Stimulated activated naive CD4-positive, alpha-beta T cell treated with Interleukin-2 at 50 U/mL for 16 hours (primary cell): ENCODE measurements around the gene RPN2.
"Not testable (repeated sequence)": the region's sequence is repeated elsewhere in the genome, so short reads cannot be mapped to it uniquely, and the experiment has no call there.

Experiments
- DNase-seq: peaks from one replicate; lab custom pipeline; 2025; lab: John Stamatoyannopoulos, UW

RPN2 gene

GRCh38 chr20:37178839-37179682 is at the start of gene RPN2, which contains the start of gene MROH8:
Gene RPN2 (plus strand): TSS chr20:37179330. CDS start chr20:37179357, 27 bp downstream.
Gene MROH8 (minus strand): TSS chr20:37179548.
- DNase-seq: peak; percentile 94

- no peak for DNase-seq
Measured at GRCh38 chr20:37131486-37131885, 47.6 kb upstream of the RPN2 start.

- DNase-seq: no peak
Measured at GRCh38 chr20:37133952-37134351, 45.2 kb upstream of the RPN2 start.

- no peak for DNase-seq
Measured at GRCh38 chr20:37137547-37137946, 41.6 kb upstream of the RPN2 start.

- no peak for DNase-seq
Measured at GRCh38 chr20:37142708-37143107, 36.4 kb upstream of the RPN2 start.

- no peak for DNase-seq
Measured at GRCh38 chr20:37144856-37145404, 34.2 kb upstream of the RPN2 start.

- no peak for DNase-seq
Measured at GRCh38 chr20:37147250-37147649, 31.9 kb upstream of the RPN2 start.

GRCh38 chr20:37150864-37151263 is 28.3 kb upstream of the RPN2 start:
- not testable (repeated sequence) for DNase-seq

GRCh38 chr20:37151529-37151928 is 27.6 kb upstream of the RPN2 start:
- no peak for DNase-seq

GRCh38 chr20:37152284-37152683 is 26.8 kb upstream of the RPN2 start:
- DNase-seq: no peak

GRCh38 chr20:37154684-37155298 is 24.3 kb upstream of the RPN2 start:
- no peak for DNase-seq

GRCh38 chr20:37155987-37156386 is 23.1 kb upstream of the RPN2 start:
- no peak for DNase-seq

- DNase-seq: no peak
Measured at GRCh38 chr20:37158248-37158647, 20.9 kb upstream of the RPN2 start.

- no peak for DNase-seq
Measured at GRCh38 chr20:37160683-37161082, 18.4 kb upstream of the RPN2 start.

GRCh38 chr20:37161830-37162549 is 17.1 kb upstream of the RPN2 start:
- no peak for DNase-seq

GRCh38 chr20:37162646-37163045 is 16.5 kb upstream of the RPN2 start:
- no peak for DNase-seq

GRCh38 chr20:37163832-37164554 is 15.1 kb upstream of the RPN2 start:
- DNase-seq: no peak

GRCh38 chr20:37165031-37165430 is 14.1 kb upstream of the RPN2 start:
- DNase-seq: no peak

GRCh38 chr20:37166867-37167266 is 12.3 kb upstream of the RPN2 start:
- DNase-seq: no peak

- no peak for DNase-seq
Measured at GRCh38 chr20:37172836-37173235, 6.3 kb upstream of the RPN2 start.

GRCh38 chr20:37179683-37180524 is 774 bp downstream of the RPN2 start:
- DNase-seq: no peak
